Hindlimb muscle (tissue), 1 donor: ENCODE measurements around the gene RAP2A. TPM values are rescaled to one million over a fixed set of nuclear protein-coding genes. Genes with fewer than 3 reads are reported as not detected.
A peak's percentile ranks its signal among the peaks of the same experiment; 100 is the strongest.

Experiments
- DNase-seq: peaks from one replicate; pipeline ENCODE4 v3.0.0-alpha.2; 2013
- polyA plus RNA-seq: library from polyadenylated mRNA; unstranded; fragments of 120-200 nt; gene quantifications from one replicate; pipeline ENCODE4 v1.2.1, GENCODE V29; 2013; ENCODE audit not compliant: insufficient read length

The RAP2A gene
- polyA plus RNA-seq = 24.9 TPM

GRCh38 chr13:97433727-97434396, at the start of gene RAP2A:
RAP2A (plus strand) TSS chr13:97434169; CDS start chr13:97434471, 302 bp downstream.
- peak; percentile 91 for DNase-seq

- DNase-seq = no peak
Measured at GRCh38 chr13:97384371-97384770, 49.6 kb upstream of the RAP2A start.

- DNase-seq = no peak
Measured at GRCh38 chr13:97385146-97385545, 48.8 kb upstream of the RAP2A start.

- no peak for DNase-seq
Measured at GRCh38 chr13:97385854-97386253, 48.1 kb upstream of the RAP2A start.

GRCh38 chr13:97386801-97387484, 47.0 kb upstream of the RAP2A start:
- no peak for DNase-seq

GRCh38 chr13:97387485-97387839, 46.5 kb upstream of the RAP2A start:
- DNase-seq = no peak

- no peak for DNase-seq
Measured at GRCh38 chr13:97387890-97388289, 46.1 kb upstream of the RAP2A start.

GRCh38 chr13:97388373-97388772, 45.6 kb upstream of the RAP2A start:
- DNase-seq = no peak

- no peak for DNase-seq
Measured at GRCh38 chr13:97390941-97391600, 42.9 kb upstream of the RAP2A start.

GRCh38 chr13:97392020-97392419, 41.9 kb upstream of the RAP2A start:
- DNase-seq = no peak

- no peak for DNase-seq
Measured at GRCh38 chr13:97394542-97394941, 39.4 kb upstream of the RAP2A start.

- DNase-seq = no peak
Measured at GRCh38 chr13:97395447-97396136, 38.4 kb upstream of the RAP2A start.

- DNase-seq = no peak
Measured at GRCh38 chr13:97397267-97397666, 36.7 kb upstream of the RAP2A start.

GRCh38 chr13:97401421-97401820, 32.5 kb upstream of the RAP2A start:
- DNase-seq = no peak

- DNase-seq = no peak
Measured at GRCh38 chr13:97403893-97404750, 29.8 kb upstream of the RAP2A start.

GRCh38 chr13:97407540-97407939, 26.4 kb upstream of the RAP2A start:
- DNase-seq = no peak

- no peak for DNase-seq
Measured at GRCh38 chr13:97408938-97409337, 25.0 kb upstream of the RAP2A start.

- no peak for DNase-seq
Measured at GRCh38 chr13:97411984-97412383, 22.0 kb upstream of the RAP2A start.

GRCh38 chr13:97413694-97414093, 20.3 kb upstream of the RAP2A start:
- no peak for DNase-seq

- no peak for DNase-seq
Measured at GRCh38 chr13:97414392-97414791, 19.6 kb upstream of the RAP2A start.

GRCh38 chr13:97417698-97418097, 16.3 kb upstream of the RAP2A start:
- DNase-seq = no peak
